ENCODE measurements around the gene SMIM17.
A peak's percentile ranks its signal among the peaks of the same experiment; 100 is the strongest.

The SMIM17 gene

GRCh38 chr19:56642711-56643459, at the start of gene SMIM17:
Gene SMIM17 (plus strand): TSS chr19:56643159. CDS start chr19:56645668, 2,509 bp downstream.
- no peak for DNase-seq

DNA sequence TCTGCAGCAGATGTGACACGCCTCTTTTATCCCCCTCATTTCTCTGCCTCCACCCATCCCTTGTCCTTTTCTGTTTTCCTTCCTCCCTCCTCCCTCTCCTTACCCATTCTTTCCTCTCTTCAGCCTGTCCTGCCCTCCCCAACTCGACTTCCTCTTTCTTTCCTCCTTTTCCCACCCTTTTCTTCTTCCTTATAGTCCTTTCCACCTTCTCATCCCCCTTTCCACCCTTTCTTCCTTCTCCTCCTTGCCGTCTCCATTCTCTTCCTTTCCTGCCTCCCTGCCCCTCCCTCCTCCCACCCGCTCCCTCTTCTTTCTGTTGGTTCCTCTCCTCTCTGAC, 48.5 kb upstream of the SMIM17 start:
- no peak for DNase-seq

- DNase-seq = peak; percentile 84
Observed at GRCh38 chr19:56594783-56595547, 48.0 kb upstream of the SMIM17 start, which contains the start of gene ZNF71. Gene ZNF71 (plus strand): TSS chr19:56595302. CDS start chr19:56601559, 6,257 bp downstream.

DNA sequence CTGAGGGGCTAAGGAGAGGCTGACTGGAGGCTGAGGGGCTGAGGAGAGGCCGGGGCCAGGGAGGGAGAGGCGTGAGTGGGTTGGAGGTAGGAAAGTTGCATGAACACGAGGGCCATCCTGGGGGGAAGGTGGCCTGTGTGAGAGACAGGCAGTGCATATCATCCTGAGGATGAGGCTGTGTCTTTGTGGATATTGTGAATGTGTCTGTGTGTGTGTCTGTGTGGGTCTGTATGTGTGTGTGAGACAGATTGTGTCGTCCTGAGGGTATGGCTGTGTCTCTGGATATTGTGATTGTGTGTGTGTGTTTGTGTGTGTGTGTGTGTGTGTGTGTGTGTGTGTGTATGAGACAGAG, 47.4 kb upstream of the SMIM17 start:
- no peak for DNase-seq

DNA sequence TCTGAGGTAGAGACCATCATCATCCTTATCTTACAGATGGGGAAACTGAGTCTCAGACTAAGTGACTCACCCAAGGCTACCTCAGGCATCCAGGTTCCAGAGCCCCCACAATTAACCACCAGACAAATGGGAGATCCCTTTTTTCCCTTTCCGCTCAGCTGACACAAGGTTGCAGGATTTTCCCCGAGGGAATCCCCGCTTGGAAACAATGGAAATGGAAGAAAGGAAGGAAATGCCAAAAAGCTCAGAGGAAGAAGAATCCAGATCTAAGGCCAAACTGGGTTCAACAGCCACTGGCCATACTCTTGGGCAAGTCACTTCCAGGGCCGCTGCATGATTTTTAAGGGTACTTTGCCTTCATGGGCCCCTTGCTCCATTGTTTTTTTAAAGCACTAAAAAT, 46.3 kb upstream of the SMIM17 start:
- DNase-seq = no peak

DNA sequence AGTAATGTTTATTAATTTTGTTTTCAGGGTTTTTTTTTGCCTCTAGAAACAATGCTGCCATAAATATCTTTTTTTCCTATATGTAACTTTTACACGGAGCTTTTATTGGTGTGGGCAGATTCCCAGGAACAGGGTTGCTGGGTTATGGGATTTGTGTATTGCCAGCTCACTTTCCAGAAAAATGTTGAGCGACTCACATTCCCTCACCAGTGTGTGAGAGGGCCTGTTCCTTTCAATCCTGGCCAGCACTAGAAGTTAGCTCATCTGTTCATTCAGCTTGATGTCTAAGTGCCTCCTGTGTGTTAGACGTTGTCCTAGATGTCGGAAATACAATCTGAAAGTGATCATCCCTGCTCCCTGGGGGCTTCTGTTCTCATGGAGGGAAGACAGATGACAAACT, 45.3 kb upstream of the SMIM17 start:
- no peak for DNase-seq

GRCh38 chr19:56601375-56601774, 41.6 kb upstream of the SMIM17 start:
- no peak for DNase-seq

GRCh38 chr19:56603829-56604228, 39.1 kb upstream of the SMIM17 start:
- no peak for DNase-seq

GRCh38 chr19:56608274-56608964, 34.5 kb upstream of the SMIM17 start:
- DNase-seq = no peak

DNA sequence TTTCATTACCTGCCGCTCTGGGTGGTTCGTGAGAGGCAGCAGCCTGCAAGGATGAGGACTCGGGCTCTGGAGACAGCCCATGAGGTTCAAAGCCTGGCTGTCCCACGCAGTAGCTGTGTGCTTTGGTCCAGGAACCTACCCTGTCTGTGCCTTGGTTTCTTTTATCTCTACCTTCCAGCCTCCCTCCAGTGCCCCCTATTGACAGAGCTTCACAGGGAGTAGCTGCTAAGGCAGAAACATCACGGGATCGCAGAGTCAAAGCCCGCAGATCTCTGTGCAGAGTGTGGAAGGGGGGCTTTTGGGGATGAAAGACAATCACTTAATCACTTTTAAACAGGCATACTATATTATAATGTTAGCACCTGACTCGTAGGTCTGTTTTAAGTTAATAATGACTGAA, 31.7 kb upstream of the SMIM17 start:
- DNase-seq = no peak

GRCh38 chr19:56612737-56613136, 30.2 kb upstream of the SMIM17 start:
- DNase-seq = no peak

DNA sequence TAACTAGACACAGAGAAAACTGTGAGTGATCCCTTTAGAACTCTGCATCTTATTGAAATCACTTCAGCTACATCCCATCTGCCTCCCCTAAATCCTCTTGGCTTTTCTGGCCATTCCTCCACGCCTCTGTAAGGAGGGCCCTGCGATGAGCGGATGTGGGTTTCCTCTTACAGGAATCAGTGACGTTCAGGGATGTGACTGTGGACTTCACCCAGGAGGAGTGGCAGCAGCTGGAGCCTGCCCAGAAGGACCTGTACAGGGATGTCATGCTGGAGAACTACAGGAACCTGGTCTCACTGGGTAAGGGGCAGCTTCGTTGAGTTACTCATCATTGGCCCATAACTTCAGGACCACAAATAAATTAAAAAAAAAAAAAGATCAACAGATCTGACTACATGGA, 29.3 kb upstream of the SMIM17 start:
- DNase-seq = no peak

DNA sequence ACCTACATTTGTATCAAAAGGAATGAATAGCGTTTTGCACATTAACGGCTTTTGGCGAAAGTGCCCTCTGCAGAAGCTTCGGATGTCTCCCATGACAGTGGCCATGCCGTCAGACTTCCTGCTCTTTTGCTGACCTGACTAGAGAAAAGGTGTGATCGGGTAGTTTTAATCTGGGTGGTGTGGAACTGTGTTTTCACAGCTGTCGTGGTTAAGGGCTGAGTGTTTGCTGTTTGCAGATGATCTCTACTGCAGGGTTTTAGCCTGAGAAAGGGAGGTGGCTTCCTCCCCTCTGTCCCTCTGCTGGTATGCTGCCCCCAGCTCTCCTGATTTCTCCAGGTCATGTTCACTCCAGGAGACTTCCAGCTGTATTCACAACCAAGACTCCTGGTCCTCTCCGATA, 25.4 kb upstream of the SMIM17 start:
- DNase-seq = no peak

GRCh38 chr19:56619121-56619520, 23.8 kb upstream of the SMIM17 start:
- DNase-seq = no peak

GRCh38 chr19:56622374-56622773, 20.6 kb upstream of the SMIM17 start:
- no peak for DNase-seq

DNA sequence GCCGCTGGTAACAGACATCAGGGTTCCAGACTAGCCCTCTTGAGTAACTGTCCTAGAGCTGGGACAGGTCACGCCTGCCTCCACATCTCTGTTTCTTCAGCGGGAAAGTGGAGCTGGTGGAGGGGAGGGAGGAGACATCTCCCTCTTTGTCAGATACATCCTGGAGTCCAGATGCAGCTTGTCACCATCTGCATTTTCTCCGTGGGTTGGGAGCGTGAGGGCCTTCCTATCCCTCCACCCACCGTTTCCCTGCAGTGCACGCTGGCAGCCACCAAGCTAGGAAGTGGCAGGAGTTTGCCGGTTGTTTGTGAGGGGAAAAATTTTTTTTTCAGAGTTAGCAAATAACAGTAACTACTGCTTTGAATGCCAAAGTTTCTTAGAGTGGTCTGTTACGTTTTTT, 20.0 kb upstream of the SMIM17 start:
- DNase-seq = no peak

DNA sequence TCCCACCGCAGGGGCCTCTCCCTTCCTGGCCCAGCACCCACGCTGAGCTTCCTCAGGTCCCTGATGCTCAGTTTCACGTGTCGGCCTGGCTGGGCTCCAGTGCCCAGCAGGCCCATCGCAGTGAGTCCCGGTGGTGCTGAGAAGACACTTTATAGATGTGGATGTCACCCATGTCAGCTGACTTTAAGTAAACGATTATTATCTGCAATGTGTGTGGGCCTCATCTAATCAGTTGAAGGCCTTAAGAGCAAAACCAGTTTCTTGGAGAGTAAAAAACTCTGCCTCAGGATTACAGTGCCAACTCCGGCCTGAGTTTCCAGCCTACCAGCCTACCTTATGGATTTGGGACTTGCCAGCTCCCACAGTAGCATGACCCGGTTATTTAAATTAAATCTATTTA, 17.3 kb upstream of the SMIM17 start:
- no peak for DNase-seq

DNA sequence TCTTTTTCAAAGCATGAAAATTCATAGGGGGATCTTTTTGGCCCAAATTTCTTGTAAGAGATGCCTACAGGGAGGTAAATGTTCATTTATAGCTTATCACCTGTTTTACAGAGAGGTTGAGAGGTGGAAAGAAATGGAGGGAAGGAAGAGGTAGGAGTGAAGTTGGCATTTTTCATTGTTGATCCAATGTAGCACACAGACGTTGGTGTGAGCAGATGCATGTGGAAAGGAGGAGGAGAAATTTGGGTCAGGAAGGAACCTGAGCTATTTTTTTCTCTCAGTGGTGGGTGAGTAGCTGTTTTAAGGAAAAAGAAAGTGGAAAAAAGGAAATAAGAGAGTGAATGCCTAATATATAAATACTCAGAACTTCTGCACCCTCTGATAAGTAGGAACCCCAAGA, 9.9 kb upstream of the SMIM17 start:
- DNase-seq = no peak

- DNase-seq = no peak
Observed at GRCh38 chr19:56637976-56638555, 4.9 kb upstream of the SMIM17 start.

- no peak for DNase-seq
Observed at GRCh38 chr19:56639217-56639616, 3.7 kb upstream of the SMIM17 start.

GRCh38 chr19:56643460-56643955, 549 bp downstream of the SMIM17 start:
- DNase-seq = no peak

GRCh38 chr19:56654151-56654550, 11.2 kb downstream of the SMIM17 start:
- DNase-seq = no peak

DNA sequence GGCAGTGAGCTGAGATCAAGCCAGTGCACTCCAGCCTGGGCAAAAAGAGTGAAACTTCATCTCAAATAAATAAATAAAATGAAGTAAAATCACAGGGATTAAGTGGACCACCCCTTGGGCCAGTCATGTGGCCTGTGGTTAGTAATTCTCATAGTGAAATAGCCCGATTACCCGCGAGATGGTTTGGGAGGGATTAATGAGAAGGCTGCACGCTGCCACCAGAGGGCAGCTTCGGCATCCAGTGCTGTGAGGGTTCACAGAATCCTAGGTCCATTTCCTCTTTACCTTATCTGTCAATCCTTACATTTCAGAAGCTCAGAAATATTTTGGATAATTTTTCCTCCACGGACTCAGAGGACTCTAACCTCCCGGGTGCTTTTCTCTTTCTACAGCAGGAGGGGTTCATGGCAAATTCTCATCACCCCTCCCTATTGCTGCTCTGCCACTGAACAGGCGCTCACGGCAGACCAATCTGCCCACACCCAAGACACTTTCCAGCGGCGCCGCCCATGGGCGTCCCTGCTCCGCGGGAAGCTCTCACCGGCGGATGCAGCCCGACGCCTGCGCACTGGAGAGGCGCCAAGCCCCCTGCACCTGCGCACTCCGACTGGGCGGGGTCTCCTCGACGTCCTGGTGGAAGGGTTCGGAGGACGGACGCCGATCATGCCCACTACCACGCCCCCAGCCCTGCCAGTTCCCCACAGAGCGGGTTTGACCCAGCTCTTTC, 17.6 kb downstream of the SMIM17 start:
- DNase-seq = peak; percentile 34
